ENCODE data around the gene NMRK1.

Gene NMRK1

GRCh38 chr9:75130621-75131230, 42.8 kb upstream of the NMRK1 start:
- Histone ChIP-seq H3K4me1 (ENCODE audit: control insufficient read depth in 1 of 2, insufficient read depth in 1 of 2, low read depth in 1 of 2, low read length in 1 of 2) (peaks cover 16 to 38% of the 10 kb centered on the region in 2 experiments), H3K4me3 (ENCODE audit: low read depth in 1 of 2, low read length in 1 of 2) (no peak overlapping the region), H3K27ac (peak overlapping the region; percentile 68), H3K27me3 (no peaks in the 10 kb centered on the region), H3K9me3 (no peaks in the 10 kb centered on the region), H3K36me3 (peaks cover 71% of the 10 kb centered on the region)
- no peak for TF ChIP-seq CTCF (IDR thresholded peaks at IDR 0.05)

DNA sequence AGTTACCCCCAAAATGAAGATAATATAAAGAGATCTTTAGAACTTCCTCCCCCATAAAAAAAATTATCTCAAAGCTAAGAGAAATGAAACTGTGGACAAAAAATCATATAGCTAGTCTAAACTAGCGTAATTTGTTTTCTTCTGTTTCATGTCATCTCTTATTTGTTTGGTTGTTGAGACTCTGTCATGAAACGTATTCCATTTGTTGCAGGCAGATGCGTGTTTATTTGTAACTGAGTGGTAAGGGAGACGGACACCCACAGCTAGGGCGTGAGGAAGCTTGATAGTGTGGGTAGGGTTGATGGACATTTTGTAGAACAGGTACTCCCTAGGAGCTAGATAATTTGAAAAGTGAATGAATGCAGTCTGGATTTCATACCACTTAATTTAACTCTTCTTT, 42.2 kb upstream of the NMRK1 start:
- no peak for TF ChIP-seq CTCF (IDR thresholded peaks at IDR 0.05)
- Histone ChIP-seq H3K4me3 (ENCODE audit: low read depth in 1 of 2, low read length in 1 of 2) (no peak overlapping the region), H3K36me3 (peaks cover 70% of the 10 kb centered on the region), H3K27ac (no peak overlapping the region), H3K4me1 (ENCODE audit: control insufficient read depth in 1 of 2, insufficient read depth in 1 of 2, low read depth in 1 of 2, low read length in 1 of 2) (peaks cover 14 to 40% of the 10 kb centered on the region in 2 experiments), H3K9me3 (no peaks in the 10 kb centered on the region), H3K27me3 (no peaks in the 10 kb centered on the region)

DNA sequence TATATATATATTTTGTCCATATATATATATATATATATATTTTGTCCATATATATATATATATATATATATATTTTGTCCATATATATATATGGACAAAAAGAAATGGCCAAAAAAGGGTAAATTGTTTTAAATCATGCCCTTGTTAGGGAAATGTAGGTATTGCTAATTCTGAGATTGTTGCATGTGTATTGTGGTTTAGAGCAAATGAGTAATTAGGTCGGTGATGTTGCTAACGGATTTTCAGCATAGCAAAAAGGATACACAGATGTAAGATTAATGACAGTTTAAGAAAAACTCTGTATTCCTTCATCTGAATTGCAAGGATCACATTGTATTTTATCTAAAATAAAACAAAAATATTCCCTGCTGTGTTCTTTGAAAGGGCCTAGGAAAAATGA, 40.6 kb upstream of the NMRK1 start:
- Histone ChIP-seq H3K4me1 (ENCODE audit: control insufficient read depth in 1 of 2, insufficient read depth in 1 of 2, low read depth in 1 of 2, low read length in 1 of 2) (peaks cover 14 to 41% of the 10 kb centered on the region in 2 experiments), H3K9me3 (no peaks in the 10 kb centered on the region), H3K27ac (peak overlapping the region; percentile 30), H3K36me3 (peaks cover 65% of the 10 kb centered on the region), H3K4me3 (ENCODE audit: low read depth in 1 of 2, low read length in 1 of 2) (no peak overlapping the region), H3K27me3 (no peaks in the 10 kb centered on the region)
- TF ChIP-seq CTCF (IDR thresholded peaks at IDR 0.05) = no peak

DNA sequence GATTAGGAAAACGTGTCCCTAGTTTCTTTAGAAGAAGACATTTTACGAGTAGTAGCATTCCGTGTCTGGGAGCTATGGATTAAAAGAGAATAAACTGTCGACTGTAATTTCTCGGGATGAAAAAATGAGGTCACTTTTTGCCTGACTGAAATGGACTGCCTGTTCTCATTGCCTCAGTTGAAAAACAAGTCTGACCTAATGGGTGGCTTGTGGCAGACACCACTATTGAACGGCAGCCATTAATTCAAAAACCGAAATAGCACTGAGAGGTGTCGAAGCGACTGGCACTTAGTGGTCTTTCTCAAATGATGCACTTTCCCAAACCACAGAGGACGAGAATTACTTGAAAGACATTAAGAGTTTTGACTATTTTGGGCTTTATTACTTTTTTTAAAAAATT, 35.7 kb upstream of the NMRK1 start:
- peaks cover 14 to 28% of the 10 kb centered on the region in 2 experiments for H3K4me1 ChIP-seq (ENCODE audit: control insufficient read depth in 1 of 2, insufficient read depth in 1 of 2, low read depth in 1 of 2, low read length in 1 of 2)
- no peaks in the 10 kb centered on the region for H3K27me3 ChIP-seq
- H3K27ac ChIP-seq = no peak overlapping the region
- no peaks in the 10 kb centered on the region for H3K9me3 ChIP-seq
- peaks cover 58% of the 10 kb centered on the region for H3K36me3 ChIP-seq
- no peak overlapping the region for H3K4me3 ChIP-seq (ENCODE audit: low read depth in 1 of 2, low read length in 1 of 2)
- TF ChIP-seq CTCF (IDR thresholded peaks at IDR 0.05) = no peak

- Histone ChIP-seq H3K27ac (peak overlapping the region; percentile 24), H3K36me3 (peaks cover 73% of the 10 kb centered on the region)
These were observed 34.1 kb upstream of the NMRK1 start for GRCh38 chr9:75121914-75122558.

More at GRCh38 chr9:75121914-75122558, 34.1 kb upstream of the NMRK1 start:
- Histone ChIP-seq H3K4me1 (ENCODE audit: control insufficient read depth in 1 of 2, insufficient read depth in 1 of 2, low read depth in 1 of 2, low read length in 1 of 2) (peaks cover 17 to 29% of the 10 kb centered on the region in 2 experiments), H3K4me3 (ENCODE audit: low read depth in 1 of 2, low read length in 1 of 2) (no peak overlapping the region), H3K27me3 (no peaks in the 10 kb centered on the region), H3K9me3 (no peaks in the 10 kb centered on the region)
- no peak for TF ChIP-seq CTCF (IDR thresholded peaks at IDR 0.05)

Measured in neutrophil (primary cell).